ENCODE results near the gene PIAS4. TPM values are rescaled to one million over a fixed set of nuclear protein-coding genes. Genes with fewer than 3 reads are reported as not detected.
A peak's percentile ranks its signal among the peaks of the same experiment; 100 is the strongest.

PIAS4 gene
- total and polyA plus RNA-seq, 2 of the 13 experiments (the other 11 are each of a cell fraction or from before 2014, with no cell fraction given): 9.0 to 20.1 TPM

- no peak for TF ChIP-seq KDM6A (CRISPR knock-in tag; IDR thresholded peaks at IDR 0.05; ENCODE audit: low read depth)
- no peak for TF ChIP-seq GLI4 (CRISPR knock-in tag; IDR thresholded peaks at IDR 0.05; ENCODE audit: borderline replicate concordance)
- TF ChIP-seq MXI1 (IDR thresholded peaks at IDR 0.05; ENCODE audit: borderline replicate concordance, low read depth, low read length): peak; percentile 84; the same call in 1 of the 3 replicates
- TF ChIP-seq ARNTL (CRISPR knock-in tag; IDR thresholded peaks at IDR 0.05): no peak
- TF ChIP-seq, protein P1, sequence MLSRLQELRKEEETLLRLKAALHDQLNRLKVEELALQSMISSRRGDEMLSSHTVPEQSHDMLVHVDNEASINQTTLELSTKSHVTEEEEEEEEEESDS (CRISPR knock-in tag; IDR thresholded peaks at IDR 0.05; ENCODE audit: borderline replicate concordance): no peak
- TF ChIP-seq ZNF749 (CRISPR knock-in tag; IDR thresholded peaks at IDR 0.05; ENCODE audit: borderline replicate concordance): no peak; the same call in 1 of the 2 replicates
- no peak for TF ChIP-seq CHCHD3 (CRISPR knock-in tag; IDR thresholded peaks at IDR 0.05)
- TF ChIP-seq FOXK1 (CRISPR knock-in tag; IDR thresholded peaks at IDR 0.05; ENCODE audit: borderline replicate concordance, low read depth): no peak; the same call in 1 of the 2 replicates
- no peak for TF ChIP-seq ZNF772 (CRISPR knock-in tag; IDR thresholded peaks at IDR 0.05)
- no peak for TF ChIP-seq CEBPG (CRISPR knock-in tag; IDR thresholded peaks at IDR 0.05)
- TF ChIP-seq ZNF746 (CRISPR knock-in tag; IDR thresholded peaks at IDR 0.05): no peak
- no peak for TF ChIP-seq ZNF382 (CRISPR knock-in tag; IDR thresholded peaks at IDR 0.05; ENCODE audit: borderline replicate concordance)
- TF ChIP-seq ZNF343 (CRISPR knock-in tag; IDR thresholded peaks at IDR 0.05): peak; percentile 88
- TF ChIP-seq ZNF570 (CRISPR knock-in tag; IDR thresholded peaks at IDR 0.05; ENCODE audit: borderline replicate concordance): no peak
- peak; percentile 30; the same call in 1 of the 2 replicates for TF ChIP-seq RFXAP (CRISPR knock-in tag; IDR thresholded peaks at IDR 0.05; ENCODE audit: borderline replicate concordance)
- TF ChIP-seq, protein P2, sequence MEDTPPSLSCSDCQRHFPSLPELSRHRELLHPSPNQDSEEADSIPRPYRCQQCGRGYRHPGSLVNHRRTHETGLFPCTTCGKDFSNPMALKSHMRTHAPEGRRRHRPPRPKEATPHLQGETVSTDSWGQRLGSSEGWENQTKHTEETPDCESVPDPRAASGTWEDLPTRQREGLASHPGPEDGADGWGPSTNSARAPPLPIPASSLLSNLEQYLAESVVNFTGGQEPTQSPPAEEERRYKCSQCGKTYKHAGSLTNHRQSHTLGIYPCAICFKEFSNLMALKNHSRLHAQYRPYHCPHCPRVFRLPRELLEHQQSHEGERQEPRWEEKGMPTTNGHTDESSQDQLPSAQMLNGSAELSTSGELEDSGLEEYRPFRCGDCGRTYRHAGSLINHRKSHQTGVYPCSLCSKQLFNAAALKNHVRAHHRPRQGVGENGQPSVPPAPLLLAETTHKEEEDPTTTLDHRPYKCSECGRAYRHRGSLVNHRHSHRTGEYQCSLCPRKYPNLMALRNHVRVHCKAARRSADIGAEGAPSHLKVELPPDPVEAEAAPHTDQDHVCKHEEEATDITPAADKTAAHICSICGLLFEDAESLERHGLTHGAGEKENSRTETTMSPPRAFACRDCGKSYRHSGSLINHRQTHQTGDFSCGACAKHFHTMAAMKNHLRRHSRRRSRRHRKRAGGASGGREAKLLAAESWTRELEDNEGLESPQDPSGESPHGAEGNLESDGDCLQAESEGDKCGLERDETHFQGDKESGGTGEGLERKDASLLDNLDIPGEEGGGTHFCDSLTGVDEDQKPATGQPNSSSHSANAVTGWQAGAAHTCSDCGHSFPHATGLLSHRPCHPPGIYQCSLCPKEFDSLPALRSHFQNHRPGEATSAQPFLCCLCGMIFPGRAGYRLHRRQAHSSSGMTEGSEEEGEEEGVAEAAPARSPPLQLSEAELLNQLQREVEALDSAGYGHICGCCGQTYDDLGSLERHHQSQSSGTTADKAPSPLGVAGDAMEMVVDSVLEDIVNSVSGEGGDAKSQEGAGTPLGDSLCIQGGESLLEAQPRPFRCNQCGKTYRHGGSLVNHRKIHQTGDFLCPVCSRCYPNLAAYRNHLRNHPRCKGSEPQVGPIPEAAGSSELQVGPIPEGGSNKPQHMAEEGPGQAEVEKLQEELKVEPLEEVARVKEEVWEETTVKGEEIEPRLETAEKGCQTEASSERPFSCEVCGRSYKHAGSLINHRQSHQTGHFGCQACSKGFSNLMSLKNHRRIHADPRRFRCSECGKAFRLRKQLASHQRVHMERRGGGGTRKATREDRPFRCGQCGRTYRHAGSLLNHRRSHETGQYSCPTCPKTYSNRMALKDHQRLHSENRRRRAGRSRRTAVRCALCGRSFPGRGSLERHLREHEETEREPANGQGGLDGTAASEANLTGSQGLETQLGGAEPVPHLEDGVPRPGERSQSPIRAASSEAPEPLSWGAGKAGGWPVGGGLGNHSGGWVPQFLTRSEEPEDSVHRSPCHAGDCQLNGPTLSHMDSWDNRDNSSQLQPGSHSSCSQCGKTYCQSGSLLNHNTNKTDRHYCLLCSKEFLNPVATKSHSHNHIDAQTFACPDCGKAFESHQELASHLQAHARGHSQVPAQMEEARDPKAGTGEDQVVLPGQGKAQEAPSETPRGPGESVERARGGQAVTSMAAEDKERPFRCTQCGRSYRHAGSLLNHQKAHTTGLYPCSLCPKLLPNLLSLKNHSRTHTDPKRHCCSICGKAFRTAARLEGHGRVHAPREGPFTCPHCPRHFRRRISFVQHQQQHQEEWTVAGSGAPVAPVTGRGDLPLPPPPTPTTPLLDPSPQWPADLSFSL (CRISPR knock-in tag; IDR thresholded peaks at IDR 0.05): no peak
- TF ChIP-seq NR1H2 (CRISPR knock-in tag; IDR thresholded peaks at IDR 0.05; ENCODE audit: borderline replicate concordance, low read depth): no peak
- no peak for TF ChIP-seq NR2F6 (IDR thresholded peaks at IDR 0.05)
- 0 out of 2 replicates have a peak, but pooled peaks have one; percentile 9 for TF ChIP-seq NR2F6 (CRISPR knock-in tag; IDR thresholded peaks at IDR 0.05)
- TF ChIP-seq KLF15 (CRISPR knock-in tag; IDR thresholded peaks at IDR 0.05; ENCODE audit: borderline replicate concordance): no peak
- TF ChIP-seq CBFB (CRISPR knock-in tag; IDR thresholded peaks at IDR 0.05): 0 out of 2 replicates have a peak, but pooled peaks have one; percentile 29
- no peak; the same call in 1 of the 2 replicates for TF ChIP-seq ARNT2 (CRISPR knock-in tag; IDR thresholded peaks at IDR 0.05; ENCODE audit: low read depth)
- peak; percentile 71 for TF ChIP-seq ATF1 (CRISPR knock-in tag; IDR thresholded peaks at IDR 0.05)
- no peak for TF ChIP-seq ZNF782 (CRISPR knock-in tag; IDR thresholded peaks at IDR 0.05; ENCODE audit: borderline replicate concordance)
- TF ChIP-seq SALL2 (CRISPR knock-in tag; IDR thresholded peaks at IDR 0.05): peak; percentile 74
- TF ChIP-seq RBFOX2 (IDR thresholded peaks at IDR 0.05; ENCODE audit: low read depth, low read length): peak; percentile 78
Measured at GRCh38 chr19:3970808-3971598, 36.5 kb upstream of the PIAS4 start, which contains the start of gene DAPK3 (continued).

Measured in HepG2 (cell line).